Neural cell (in vitro differentiated cells): Measurements from ENCODE around the gene SH3BP4.

Experiments
- EP300 ChIP-seq: fragments of 450-650 bp; conservative IDR thresholded peaks from 2 replicates; pipeline ENCODE4 v1.6.1; 2014; ENCODE audit warnings: antibody characterized with exemption, mild to moderate bottlenecking, moderate library complexity; ENCODE audit not compliant: poor library complexity, severe bottlenecking
- TF ChIP-seq, protein P1 (sequence below): fragments of 450-650 bp; IDR thresholded peaks from 2 replicates; pipeline ENCODE4 v1.5.1; 2014; ENCODE audit warnings: antibody characterized with exemption, mild to moderate bottlenecking, moderate library complexity; ENCODE audit not compliant: poor library complexity, severe bottlenecking

DNA sequence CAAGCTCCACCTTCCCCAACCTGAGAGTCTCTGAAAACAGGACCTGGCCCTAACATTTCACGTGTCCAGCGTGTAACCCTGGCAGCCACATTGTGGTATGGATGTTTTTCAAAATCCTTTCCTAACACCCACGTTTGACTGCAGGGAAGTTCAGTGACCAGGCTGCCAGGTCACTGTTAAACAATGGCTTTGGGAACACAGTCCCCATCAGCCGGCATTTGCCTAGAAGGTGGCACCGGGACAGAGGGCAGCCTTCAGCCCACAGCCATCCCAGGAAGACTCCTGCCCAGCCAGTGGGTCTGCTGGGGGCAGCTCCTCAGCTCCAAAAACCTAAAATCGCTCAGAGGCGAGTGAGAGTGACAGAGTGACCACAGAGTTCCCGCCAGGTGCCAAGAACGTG, 140.2 kb downstream of the SH3BP4 start:
- TF ChIP-seq, protein P1, sequence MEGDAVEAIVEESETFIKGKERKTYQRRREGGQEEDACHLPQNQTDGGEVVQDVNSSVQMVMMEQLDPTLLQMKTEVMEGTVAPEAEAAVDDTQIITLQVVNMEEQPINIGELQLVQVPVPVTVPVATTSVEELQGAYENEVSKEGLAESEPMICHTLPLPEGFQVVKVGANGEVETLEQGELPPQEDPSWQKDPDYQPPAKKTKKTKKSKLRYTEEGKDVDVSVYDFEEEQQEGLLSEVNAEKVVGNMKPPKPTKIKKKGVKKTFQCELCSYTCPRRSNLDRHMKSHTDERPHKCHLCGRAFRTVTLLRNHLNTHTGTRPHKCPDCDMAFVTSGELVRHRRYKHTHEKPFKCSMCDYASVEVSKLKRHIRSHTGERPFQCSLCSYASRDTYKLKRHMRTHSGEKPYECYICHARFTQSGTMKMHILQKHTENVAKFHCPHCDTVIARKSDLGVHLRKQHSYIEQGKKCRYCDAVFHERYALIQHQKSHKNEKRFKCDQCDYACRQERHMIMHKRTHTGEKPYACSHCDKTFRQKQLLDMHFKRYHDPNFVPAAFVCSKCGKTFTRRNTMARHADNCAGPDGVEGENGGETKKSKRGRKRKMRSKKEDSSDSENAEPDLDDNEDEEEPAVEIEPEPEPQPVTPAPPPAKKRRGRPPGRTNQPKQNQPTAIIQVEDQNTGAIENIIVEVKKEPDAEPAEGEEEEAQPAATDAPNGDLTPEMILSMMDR, result no peak
- TF ChIP-seq EP300, result no peak
